Keratinocyte (primary cell): ENCODE results near the gene PGK1. TPM values are rescaled to one million over a fixed set of nuclear protein-coding genes. Genes with fewer than 3 reads are reported as not detected.
"Not testable (repeated sequence)": the region's sequence is repeated elsewhere in the genome, so short reads cannot be mapped to it uniquely, and the experiment has no call there.

Source experiments
- DNase-seq: peaks from one replicate; pipeline ENCODE4 v3.0.0-alpha.2; 2011; ENCODE audit warnings: low read depth, missing footprints, low spot score
- FAIRE-seq: peaks from 2 replicates; lab custom pipeline; 2011; peaks lifted over from hg19 to GRCh38; lab: Jason Lieb, UNC
- H2AFZ ChIP-seq: 2 replicates; pipeline ENCODE4 v1.6.0; 2012; ENCODE audit warnings: low read length, control low read depth, inconsistent platforms; ENCODE audit not compliant: control insufficient read depth
- H3K27ac ChIP-seq: 2 replicates; pipeline ENCODE4 v1.5.1; 2011; ENCODE audit warnings: low read length; ENCODE audit not compliant: control insufficient read depth, insufficient read depth
- H3K27me3 ChIP-seq: 3 replicates; pipeline ENCODE4 v1.6.0; 2011; ENCODE audit warnings: low read length; ENCODE audit not compliant: control insufficient read depth, insufficient read depth; ENCODE audit errors: extremely low read depth
- H3K36me3 ChIP-seq, 2 experiments: 2 replicates in 1 of 2; 3 replicates in 1 of 2; pipeline ENCODE4 v1.5.1; 2011; ENCODE audit warnings: low read length in 2 of 2, mild to moderate bottlenecking in 1 of 2; ENCODE audit not compliant: control insufficient read depth in 2 of 2, insufficient read depth in 2 of 2; ENCODE audit errors: extremely low read depth in 1 of 2
- H3K4me1 ChIP-seq: 3 replicates; pipeline ENCODE4 v1.5.1; 2011; ENCODE audit warnings: low read length; ENCODE audit not compliant: control insufficient read depth, insufficient read depth; ENCODE audit errors: extremely low read depth
- H3K4me2 ChIP-seq: 3 replicates; pipeline ENCODE4 v1.6.0; 2011; ENCODE audit warnings: low read depth, low read length; ENCODE audit not compliant: control insufficient read depth, insufficient read depth; ENCODE audit errors: extremely low read depth
- H3K4me3 ChIP-seq, 3 experiments: fragments of 200-600 bp in 1 of 3; sonication (generic) in 1 of 3; 2 replicates in 2 of 3; 3 replicates in 1 of 3; pipeline ENCODE4 v1.5.1; 2011 to 2016; ENCODE audit warnings: low read length in 3 of 3, mild to moderate bottlenecking in 3 of 3, control low read depth in 2 of 3, inconsistent platforms in 1 of 3, low read depth in 1 of 3, mixed read lengths in 1 of 3, mixed run types in 1 of 3, moderate library complexity in 1 of 3; ENCODE audit not compliant: control insufficient read depth in 2 of 3, insufficient read depth in 2 of 3; ENCODE audit errors: extremely low read depth in 1 of 3
- H3K79me2 ChIP-seq: 2 replicates; pipeline ENCODE4 v1.6.0; 2012; ENCODE audit warnings: low read length; ENCODE audit not compliant: control insufficient read depth, insufficient read depth
- H3K9ac ChIP-seq: 3 replicates; pipeline ENCODE4 v1.6.0; 2011; ENCODE audit warnings: low read length; ENCODE audit not compliant: control insufficient read depth, insufficient read depth; ENCODE audit errors: extremely low read depth
- H3K9me1 ChIP-seq: 3 replicates; pipeline ENCODE4 v1.6.0; 2011; ENCODE audit warnings: low read length; ENCODE audit not compliant: control insufficient read depth, insufficient read depth; ENCODE audit errors: extremely low read depth
- H3K9me3 ChIP-seq: 2 replicates; pipeline ENCODE4 v1.5.1; 2012; ENCODE audit warnings: low read depth, low read length; ENCODE audit not compliant: control insufficient read depth
- H4K20me1 ChIP-seq: 3 replicates; pipeline ENCODE4 v1.6.0; 2011; ENCODE audit warnings: low read length; ENCODE audit not compliant: control insufficient read depth, insufficient read depth; ENCODE audit errors: extremely low read depth
- EZH2 ChIP-seq: IDR thresholded peaks from one replicate; pipeline ENCODE4 v1.6.1; 2012; ENCODE audit warnings: inconsistent platforms, mild to moderate bottlenecking, low read length, moderate library complexity
- dilution Hi-C: fragments of 300-500 bp; cut with MboI; formaldehyde crosslinking; loops from one replicate; pipeline ENCODE4 v1.7.0; 2020; ENCODE audit warnings: low sequenced_read_pairs; ENCODE audit not compliant: extremely low pct_ligation_motif_present
- polyA plus RNA-seq, 5 experiments: library from polyadenylated mRNA; depleted of rRNA in 3 of 5; stranded (reverse) in 3 of 5; stranded (forward) in 1 of 5; unstranded in 1 of 5; fragments of >200 nt; gene quantifications; 1 replicate in 1 of 5; 2 replicates in 3 of 5; 3 replicates in 1 of 5; pipeline versions ENCODE4 v1.2.1 to v1.2.3, GENCODE V29; 2011 to 2012; ENCODE audit warnings: missing spikeins in 2 of 5, low read depth in 1 of 5, low replicate concordance in 1 of 5
- TF ChIP-seq, protein P1 (sequence below), 3 experiments: IDR thresholded peaks in 1 of 3; conservative IDR thresholded peaks in 1 of 3; optimal IDR thresholded peaks in 1 of 3; 2 replicates in 2 of 3; 3 replicates in 1 of 3; pipeline versions ENCODE3 to v1.5.1; 2011; ENCODE audit warnings: low read length in 3 of 3, mild to moderate bottlenecking in 3 of 3, moderate library complexity in 2 of 3, control low read depth in 1 of 3, inconsistent platforms in 1 of 3; ENCODE audit not compliant: insufficient read depth in 2 of 3; ENCODE audit errors: extremely low read depth in 1 of 3

The PGK1 gene
- polyA plus RNA-seq, 1 donor (not counting 4 experiments of a cell fraction or from before 2014, with no cell fraction given), result 666 TPM

DNA sequence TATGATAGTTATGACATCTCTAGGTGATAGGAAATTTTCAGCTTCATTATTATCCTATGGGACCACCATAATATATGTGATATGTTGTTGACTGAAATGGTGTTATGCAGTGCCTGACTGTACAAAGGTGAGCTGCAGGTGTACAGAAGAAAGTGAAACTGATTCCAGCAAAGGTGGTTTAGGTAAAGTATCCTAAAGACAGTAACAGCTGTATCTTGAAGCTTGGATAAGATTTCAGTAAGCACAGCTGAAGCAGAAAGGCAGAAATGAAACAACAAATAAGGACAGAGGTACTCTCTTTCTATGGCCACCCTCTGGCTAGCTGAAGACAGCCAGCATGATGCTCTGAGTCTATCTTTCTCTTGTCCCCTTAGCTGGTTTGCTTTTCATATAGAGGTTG, 30.0 kb upstream of the PGK1 start:
- dilution Hi-C loops, result no loop called here
- Histone ChIP-seq H3K9ac (no peak overlapping the region), H3K9me3 (peaks cover 2% of the 10 kb centered on the region), H2AFZ (no peak overlapping the region), H3K27me3 (no peaks in the 10 kb centered on the region), H3K79me2 (no peaks in the 10 kb centered on the region), H3K4me2 (no peak overlapping the region), H3K4me3 (no peak overlapping the region), H3K4me1 (no peaks in the 10 kb centered on the region), H3K9me1 (no peaks in the 10 kb centered on the region), H3K27ac (no peak overlapping the region), H4K20me1 (no peaks in the 10 kb centered on the region), H3K36me3 (no peaks in the 10 kb centered on the region)
- no peak for FAIRE-seq
- DNase-seq, result no peak
- TF ChIP-seq EZH2, result no peak
- TF ChIP-seq, protein P1, sequence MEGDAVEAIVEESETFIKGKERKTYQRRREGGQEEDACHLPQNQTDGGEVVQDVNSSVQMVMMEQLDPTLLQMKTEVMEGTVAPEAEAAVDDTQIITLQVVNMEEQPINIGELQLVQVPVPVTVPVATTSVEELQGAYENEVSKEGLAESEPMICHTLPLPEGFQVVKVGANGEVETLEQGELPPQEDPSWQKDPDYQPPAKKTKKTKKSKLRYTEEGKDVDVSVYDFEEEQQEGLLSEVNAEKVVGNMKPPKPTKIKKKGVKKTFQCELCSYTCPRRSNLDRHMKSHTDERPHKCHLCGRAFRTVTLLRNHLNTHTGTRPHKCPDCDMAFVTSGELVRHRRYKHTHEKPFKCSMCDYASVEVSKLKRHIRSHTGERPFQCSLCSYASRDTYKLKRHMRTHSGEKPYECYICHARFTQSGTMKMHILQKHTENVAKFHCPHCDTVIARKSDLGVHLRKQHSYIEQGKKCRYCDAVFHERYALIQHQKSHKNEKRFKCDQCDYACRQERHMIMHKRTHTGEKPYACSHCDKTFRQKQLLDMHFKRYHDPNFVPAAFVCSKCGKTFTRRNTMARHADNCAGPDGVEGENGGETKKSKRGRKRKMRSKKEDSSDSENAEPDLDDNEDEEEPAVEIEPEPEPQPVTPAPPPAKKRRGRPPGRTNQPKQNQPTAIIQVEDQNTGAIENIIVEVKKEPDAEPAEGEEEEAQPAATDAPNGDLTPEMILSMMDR (optimal IDR thresholded peaks at IDR 0.05 in 1 of 3, IDR thresholded peaks at IDR 0.05 in 1 of 3, conservative IDR thresholded peaks at IDR 0.05 in 1 of 3; ENCODE audit: extremely low read depth in 1 of 3, insufficient read depth in 2 of 3, low read length in 3 of 3), result no peak

DNA sequence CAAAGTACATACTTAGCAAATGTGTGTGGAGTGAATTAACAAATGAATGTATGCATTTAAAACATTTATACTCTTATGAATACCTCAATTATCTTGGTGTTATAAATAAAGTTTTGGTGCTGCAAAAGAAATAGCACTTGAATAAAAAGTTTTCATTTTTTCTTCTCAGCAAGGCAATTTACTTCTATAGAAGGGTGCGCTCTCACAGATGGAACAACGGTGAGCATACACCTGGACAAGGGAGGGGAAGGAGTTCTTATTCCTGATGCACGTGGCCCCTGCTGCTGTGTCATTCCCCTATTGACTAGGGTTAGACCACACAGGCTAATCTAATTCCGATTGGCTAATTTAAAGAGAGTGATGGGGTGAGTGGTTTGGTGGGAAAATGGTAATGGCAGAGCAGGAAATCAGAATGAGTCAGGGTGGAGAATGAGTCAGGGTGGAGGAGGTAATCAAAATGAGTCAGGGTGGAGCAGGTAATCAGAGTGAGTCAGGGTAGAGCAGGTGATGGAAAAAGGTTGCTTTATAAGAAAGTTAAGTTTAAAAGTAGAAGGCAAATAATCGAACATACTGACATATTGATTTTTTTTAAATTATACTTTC, 28.2 kb upstream of the PGK1 start:
- Histone ChIP-seq H3K4me3 (no peak overlapping the region), H3K27ac (no peak overlapping the region), H4K20me1 (no peaks in the 10 kb centered on the region), H3K9me3 (peaks cover 2% of the 10 kb centered on the region), H3K27me3 (no peaks in the 10 kb centered on the region), H3K9me1 (no peaks in the 10 kb centered on the region), H3K4me2 (no peak overlapping the region), H3K79me2 (no peaks in the 10 kb centered on the region), H3K36me3 (no peaks in the 10 kb centered on the region), H3K9ac (no peak overlapping the region), H2AFZ (no peak overlapping the region), H3K4me1 (no peaks in the 10 kb centered on the region)
- dilution Hi-C loops, result no loop called here
- no peak for DNase-seq
- FAIRE-seq, result no peak
- TF ChIP-seq EZH2, result no peak
- TF ChIP-seq, protein P1 (optimal IDR thresholded peaks at IDR 0.05 in 1 of 3, IDR thresholded peaks at IDR 0.05 in 1 of 3, conservative IDR thresholded peaks at IDR 0.05 in 1 of 3; ENCODE audit: extremely low read depth in 1 of 3, insufficient read depth in 2 of 3, low read length in 3 of 3), result no peak

DNA sequence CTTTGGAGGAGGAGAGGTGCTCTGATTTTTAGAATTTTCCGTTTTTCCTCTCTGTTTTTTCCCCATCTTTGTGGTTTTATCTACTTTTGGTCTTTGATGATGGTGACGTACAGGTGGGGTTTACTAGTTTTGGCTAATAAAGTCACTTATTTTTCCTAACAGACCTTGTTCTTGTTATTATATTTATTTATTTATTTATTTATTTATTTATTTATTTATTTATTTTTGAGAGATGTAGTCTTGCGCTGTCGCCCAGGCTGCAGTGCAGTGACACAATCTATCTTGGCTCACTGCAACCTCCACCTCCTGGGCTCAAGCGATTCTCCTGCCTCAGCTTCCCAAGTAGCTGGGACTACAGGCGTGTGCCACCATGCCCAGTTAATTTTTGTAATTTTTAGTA, 22.6 kb upstream of the PGK1 start:
- DNase-seq, H3K79me2 ChIP-seq, H3K9ac ChIP-seq, H3K9me3 ChIP-seq, H3K27me3 ChIP-seq, dilution Hi-C loops, H4K20me1 ChIP-seq, H3K27ac ChIP-seq, H3K36me3 ChIP-seq, H2AFZ ChIP-seq, H3K9me1 ChIP-seq, FAIRE-seq, H3K4me2 ChIP-seq, H3K4me1 ChIP-seq, H3K4me3 ChIP-seq: not testable (repeated sequence)
